ENCODE measurements around the gene PCSK4.
"Not testable (repeated sequence)": the region's sequence is repeated elsewhere in the genome, so short reads cannot be mapped to it uniquely, and the experiment has no call there.

Gene PCSK4

DNA sequence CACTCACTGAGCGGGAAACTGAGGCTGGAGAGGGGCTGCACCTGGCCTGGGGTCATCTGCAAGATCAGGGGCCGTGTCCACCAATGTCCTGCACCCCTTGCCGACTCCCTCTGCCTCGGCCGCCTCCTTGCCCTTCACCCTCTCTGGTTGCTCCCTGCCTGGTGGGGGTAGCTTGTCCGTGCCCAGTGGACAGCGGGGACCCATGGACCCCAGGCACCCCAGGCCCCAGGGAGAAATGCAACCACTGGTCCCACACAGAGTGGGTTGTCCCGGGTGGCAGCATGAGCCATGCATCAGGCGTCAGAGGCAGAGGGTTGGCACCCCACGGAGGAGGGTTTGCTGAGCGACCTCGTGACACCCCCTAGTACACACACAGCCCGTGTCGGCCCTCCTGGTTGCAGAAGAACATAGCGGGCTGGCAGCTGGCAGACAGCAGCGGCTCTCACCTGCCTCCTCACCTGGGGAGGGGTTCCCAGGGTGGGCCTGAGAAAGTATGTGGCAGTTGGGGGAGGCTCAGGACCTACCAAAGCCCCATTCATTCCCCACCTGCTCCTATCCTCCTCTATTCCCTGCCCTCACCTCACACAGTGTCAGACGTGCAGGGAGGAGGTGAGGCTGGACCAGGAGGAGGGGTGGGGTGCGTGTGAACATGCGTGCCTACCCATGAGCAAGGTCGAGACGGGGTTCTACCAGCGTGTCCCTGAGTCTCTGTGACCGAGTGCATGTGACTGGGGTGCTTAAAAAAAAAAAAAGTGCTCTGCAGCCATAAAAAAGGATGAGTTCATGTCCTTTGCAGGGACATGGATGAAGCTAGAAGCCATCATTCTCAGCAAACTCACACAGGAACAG lies 14.0 kb upstream of the PCSK4 start:
- DNase-seq (ENCODE audit: low spot score): no peak

DNA sequence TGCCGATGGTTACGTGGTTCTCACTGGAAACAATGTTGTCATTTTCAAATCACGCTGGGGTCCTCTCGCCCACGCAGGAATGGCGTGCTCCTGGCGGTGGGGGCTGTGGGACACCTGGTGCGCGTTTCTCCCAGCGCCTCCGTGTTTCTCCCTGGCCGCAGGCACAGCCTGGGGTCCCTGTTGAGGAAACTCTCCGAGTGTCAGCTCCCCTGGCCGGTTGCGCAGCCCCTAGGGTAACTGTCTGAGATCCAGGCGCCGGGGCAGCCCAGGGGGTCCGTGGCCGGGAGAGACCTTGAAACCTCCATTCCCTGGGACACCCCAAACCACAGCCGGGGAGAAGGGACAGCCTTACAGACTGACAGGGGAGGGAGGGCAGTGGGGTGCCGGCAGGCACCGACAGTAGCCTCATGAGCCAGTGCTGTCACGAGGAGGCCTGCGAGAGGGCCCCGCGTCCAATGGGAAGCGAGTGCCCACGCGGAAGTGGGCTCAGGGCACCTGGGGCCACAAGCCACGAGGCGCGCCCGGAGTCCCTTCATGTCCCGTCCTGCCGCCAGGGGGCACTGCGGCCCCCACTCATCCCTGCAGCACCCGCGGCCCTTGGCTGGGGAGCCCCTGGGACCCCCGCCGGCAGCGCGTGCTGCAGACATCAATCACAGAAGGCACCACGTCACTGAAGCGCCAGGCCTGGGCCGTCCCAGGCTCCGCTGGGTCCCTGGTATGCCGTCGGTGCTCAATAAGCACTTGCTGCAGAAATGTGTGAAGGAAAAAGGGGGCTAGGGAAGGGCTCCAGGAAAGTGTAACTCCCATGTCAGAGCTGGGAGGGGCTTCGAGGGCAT lies 13.2 kb upstream of the PCSK4 start:
- peak; percentile 68 for DNase-seq (ENCODE audit: low spot score)

DNA sequence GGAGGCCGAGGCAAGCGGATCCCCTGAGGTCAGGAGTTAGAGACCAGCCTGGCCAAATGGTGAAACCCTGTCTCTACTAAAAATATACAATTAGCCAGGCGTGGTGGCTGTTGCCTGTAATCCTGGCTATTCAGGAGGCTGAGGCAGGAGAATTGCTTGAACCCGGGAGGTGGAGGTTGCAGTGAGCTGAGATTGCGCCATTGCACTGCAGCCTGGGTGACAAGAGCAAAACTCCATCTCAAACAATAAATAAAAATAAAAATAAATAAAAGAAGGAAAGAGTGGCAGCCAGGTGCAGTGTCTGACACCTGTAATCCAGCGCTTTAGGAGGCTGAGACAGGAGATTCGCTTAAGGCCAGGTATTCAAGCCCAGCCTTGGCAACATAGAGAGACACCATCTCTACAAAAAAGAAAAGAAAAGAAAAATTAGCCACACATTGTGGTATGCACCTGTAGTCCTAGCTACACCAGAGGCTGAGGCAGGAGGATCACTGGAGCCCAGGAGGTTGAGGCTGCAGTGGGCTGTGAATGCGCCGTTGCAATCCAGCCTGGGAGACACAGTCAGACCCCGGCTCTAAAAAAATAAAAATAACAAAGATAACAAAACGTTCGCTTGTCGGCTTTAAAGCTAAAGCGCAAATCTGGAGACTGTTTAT lies 12.4 kb upstream of the PCSK4 start:
- no peak for DNase-seq (ENCODE audit: low spot score)

DNA sequence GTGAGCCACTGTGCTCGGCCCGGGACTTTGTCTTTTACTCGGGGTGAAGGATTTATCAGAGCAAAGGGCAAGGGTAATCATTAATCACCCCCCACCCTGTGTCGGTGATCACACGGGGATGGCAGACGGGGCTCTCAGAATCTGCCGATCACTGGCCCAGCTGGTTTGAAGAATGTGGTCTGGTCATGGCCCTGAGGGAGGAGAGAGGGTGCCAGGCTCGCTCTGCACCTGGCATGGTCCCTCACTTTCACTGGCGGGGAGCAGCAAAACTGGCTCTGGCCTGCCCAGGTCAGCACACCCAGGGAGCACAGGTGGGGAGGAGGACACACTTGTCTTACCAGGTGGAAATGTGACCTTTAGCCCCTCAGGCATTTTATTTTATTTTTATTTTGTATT lies 11.0 kb upstream of the PCSK4 start:
- no peak for DNase-seq (ENCODE audit: low spot score)

DNA sequence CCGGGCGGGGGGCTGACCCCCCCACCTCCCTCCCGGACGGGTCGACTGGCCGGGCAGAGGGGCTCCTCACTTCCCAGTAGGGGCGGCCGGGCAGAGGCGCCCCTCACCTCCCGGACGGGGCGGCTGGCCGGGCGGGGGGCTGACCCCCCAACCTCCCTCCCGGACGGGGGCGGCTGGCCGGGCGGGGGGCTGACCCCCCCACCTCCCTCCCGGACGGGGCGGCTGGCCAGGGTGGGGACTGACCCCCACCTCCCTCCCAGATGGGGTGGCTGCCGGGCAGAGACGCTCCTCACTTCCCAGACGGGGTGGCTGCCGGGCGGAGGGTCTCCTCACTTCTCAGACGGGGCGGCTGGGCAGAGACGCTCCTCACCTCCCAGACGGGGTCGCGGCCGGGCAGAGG lies 9.1 kb upstream of the PCSK4 start:
- DNase-seq (ENCODE audit: low spot score): not testable (repeated sequence)

DNA sequence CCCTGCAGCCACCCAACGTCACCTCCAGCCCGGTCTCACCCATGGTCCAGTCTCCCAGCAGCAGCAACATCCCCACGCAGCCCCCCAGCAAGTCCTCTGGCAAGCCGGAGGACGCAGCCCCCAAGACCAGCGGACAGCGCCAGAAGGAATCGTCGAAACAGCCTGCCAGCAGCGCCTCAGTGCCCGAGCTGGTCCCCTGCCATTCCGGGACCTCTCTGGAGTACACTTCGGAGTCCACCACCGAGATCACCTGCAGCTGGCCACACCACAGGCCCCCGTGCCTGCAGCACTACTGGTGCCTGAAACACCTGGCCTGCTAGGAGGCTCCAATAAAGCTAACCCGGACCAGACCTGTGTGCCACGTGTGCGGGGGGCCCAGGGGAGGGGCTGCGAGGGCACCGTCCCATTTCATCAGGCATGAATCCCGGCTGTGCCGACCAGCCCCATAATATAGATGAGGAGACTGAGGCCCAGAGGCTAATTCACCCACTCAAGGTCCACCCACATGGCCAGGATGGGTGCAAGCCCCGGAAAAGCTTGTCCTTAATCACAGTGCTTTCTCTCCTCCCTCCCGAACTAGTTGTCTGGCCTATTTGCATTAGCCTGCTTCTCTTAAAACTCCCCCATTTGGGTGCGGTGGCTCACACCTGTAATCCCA lies 7.6 kb upstream of the PCSK4 start:
- no peak for DNase-seq (ENCODE audit: low spot score)

DNA sequence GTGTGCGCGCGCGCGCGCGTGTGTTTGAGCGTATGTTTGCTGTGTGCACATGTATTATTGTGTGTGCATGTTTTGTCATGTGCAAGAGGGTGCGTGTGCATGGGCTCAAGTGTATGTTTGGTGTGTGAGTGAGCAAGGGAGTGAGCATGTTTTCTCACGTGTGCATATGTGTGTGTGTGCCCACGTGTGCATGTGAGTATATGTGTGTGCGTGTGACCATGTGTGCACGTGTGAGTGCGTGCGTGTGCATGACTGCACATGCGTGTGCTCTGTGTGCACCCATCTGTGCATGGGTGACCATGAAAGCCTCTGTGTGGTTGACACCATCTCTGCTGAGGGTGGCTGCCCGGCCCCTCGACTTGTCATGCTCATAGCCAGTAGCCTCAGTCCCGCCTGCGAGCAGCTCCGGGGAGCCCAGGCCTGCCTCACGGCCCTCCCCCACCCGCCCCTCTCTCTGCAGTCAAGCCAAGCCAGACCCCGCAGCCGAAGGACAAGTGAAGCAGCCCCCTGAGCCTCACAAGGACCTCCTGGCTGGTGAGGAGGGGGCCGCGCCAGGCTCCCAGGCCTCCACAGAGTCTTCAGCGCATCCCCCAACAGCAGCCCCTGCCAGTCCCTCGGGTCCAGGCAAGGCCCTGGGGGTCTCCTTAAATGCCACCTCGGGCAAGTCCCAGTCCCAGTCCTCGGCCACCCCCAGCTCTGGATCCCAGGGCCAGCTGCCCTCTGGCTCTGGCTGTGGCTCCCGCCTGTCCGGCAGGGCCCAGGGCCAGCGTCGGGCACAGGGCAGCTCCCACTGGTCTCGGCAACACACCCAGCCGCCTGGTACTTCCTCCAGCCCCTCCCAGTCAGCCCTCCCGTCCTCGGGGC lies 6.8 kb upstream of the PCSK4 start:
- DNase-seq (ENCODE audit: low spot score): no peak

DNA sequence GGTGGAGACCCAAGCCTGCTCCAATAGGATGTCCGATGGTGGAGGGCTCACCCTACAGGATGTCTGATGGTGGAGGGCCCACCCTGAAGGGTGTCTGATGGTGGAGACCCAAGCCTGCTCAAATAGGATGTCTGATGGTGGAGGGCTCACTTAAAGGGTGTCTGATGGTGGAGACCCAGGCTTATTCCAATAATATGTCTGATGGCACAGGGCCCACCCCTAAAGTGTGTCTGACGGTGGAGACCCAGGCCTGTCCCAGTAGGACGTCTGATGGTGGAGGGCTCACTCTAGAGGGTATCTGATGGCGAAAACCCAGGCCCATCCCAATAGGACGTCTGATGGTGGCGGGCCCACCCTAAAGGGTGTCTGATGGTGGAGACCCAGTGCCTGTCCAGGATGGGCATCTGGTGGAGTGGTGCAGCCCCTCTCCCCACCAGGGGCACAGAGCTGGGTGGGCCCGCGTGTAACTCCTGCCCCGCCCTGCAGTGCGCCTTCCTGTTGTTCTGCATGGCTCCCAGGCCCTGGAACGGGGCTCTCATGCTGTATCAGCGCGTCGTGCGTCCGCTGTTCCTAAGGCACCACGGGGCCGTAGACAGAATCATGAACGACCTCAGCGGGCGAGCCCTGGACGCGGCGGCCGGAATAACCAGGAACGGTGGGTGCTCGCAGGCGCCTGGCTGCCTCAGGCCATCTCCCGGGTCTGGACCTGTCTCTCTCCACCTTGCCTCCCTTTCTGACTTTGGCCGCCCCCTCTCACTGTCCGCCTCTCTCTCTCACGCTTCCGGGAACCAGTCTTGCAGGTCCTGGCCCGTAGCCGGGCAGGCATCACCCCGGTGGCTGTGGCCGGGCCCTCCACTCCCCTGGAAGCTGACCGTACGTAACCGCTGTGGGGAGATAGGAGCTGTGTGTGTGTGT lies 5.9 kb upstream of the PCSK4 start:
- DNase-seq (ENCODE audit: low spot score): no peak

DNA sequence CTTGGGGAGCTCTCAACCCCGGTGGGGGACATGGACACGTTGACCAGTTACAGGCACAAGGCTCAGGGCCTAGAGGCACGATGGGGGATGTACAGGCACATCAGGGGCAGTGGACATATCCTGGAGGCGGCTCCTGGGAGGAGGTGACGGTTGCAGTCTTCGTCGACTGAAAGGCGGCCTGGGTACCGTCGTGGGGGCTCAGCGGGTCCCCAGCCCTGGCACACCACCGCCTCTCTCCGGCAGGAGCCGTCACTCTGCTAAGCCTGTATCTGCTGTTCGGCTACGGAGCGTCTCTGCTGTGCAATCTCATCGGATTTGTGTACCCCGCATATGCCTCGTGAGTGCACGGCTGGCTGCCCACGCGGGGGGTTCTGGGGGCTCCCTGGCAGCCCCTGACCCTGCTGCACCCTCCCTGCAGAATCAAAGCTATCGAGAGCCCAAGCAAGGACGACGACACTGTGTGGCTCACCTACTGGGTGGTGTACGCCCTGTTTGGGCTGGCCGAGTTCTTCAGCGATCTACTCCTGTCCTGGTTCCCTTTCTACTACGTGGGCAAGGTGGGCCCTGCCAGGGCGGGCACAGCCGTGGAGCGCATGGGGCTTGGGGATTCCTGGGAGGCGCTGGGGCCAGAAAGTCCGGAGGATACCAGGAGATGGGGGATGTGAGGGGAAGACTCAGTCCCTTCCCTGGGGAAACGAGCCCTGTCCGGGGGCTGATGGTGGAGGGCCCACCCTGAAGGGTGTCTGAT lies 5.1 kb upstream of the PCSK4 start:
- DNase-seq (ENCODE audit: low spot score): no peak

DNA sequence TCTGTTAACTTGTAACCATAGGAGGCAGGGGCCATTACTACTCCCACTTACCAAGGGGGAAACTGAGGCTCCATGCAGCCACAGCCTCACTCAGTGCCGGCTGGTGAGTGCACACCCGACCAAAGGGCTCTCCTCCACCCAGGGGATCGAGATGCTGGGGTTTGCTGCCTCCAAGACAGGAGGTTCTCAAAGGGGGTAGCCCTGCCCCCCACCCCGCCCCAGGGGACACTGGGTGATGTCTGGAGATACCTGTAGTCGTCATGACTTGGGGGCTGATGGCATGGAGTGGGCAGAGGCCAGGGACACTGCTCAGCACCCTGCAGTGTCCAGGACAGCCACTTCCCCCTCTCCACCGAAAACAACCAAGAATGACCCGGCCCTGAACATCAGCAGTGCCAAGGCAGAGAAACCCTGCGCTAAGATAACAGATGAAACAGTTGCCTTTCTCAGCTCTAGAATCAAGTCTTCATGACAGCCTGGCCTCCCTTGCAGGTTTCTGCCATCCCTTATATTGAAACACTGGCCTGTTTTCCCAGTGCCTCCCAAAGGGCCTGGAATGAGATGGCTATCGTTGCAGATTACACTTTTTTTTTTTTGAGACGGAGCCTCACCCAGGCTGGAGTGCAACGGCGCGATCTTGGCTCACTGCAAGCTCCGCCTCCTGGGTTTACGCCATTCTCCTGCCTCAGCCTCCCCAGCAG lies 4.1 kb upstream of the PCSK4 start:
- no peak for DNase-seq (ENCODE audit: low spot score)

DNA sequence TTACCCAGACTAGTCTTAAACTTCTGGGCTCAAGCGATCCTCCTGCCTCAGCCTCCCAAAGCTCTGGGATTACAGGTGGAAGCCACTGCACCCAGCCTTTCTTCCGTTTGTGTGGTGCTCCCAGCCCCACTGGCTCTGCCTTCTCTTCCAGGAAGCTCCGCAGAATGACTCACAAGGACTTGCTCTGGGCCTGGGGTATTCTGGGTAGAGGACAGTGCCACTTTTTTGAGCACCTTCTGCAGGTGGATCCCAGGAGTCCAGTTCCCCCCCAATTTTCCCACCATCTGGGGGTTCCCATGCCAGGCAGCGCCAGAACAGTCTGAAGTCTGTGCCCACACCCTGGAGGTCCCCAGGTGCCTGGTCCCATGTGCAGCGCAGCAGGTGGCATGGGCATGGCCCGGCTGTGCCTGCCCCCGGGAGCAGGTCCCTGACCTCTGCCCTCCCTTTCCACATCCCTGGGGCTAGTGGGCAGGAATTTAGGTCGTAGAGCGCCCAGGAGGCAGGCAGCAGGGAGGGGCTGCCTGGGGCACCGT lies 2.4 kb upstream of the PCSK4 start:
- no peak for DNase-seq (ENCODE audit: low spot score)

DNA sequence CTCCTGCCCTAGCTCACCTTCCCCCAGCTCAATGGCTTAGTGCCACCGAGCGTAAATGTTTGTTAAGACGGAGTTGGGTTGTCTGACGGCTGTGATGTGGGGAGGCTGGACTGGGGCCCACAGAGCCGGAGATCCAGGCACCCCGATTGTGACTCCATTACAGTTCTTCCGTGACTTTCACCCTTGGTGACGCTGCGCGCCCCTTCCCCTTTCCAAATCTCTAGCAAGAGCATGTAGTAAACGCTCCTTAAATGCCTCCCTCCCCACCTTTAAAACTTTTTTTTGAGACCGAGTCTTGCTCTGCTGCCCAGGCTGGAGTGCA lies 1.7 kb upstream of the PCSK4 start:
- DNase-seq (ENCODE audit: low spot score): no peak

DNA sequence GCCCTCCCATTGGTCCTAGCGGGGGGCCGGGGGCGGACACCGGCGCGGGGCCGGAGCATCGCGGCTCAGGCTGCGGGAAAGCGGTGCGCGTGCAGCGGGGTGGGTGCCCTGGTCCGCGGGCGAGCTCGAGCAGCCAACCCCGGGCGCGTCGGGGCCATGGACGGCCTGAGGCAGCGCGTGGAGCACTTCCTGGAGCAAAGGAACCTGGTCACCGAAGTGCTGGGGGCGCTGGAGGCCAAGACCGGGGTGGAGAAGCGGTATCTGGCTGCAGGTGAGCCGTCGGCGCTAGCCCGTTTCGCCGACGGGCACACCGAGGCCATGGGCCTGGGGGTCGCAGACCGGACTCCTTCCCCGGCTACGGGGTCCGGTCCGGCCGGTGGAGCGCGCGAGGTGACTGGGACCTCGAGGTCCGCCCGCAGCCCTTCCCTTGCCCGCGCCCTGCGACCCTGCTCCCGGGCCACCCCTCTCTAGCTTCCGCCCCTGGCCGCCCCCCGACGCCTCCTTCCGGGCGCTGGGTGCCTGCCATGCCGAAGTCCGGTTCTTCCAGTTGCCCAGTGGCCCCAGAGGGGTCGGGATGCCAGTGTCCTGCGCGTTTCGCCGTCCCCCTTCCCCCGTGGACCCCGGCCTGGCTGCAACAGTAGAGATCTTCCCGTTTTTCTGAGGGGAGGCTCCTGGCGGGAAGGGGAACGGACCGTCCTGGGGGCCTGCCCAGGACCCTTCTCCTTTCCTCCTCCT lies 1.1 kb upstream of the PCSK4 start, which contains the start of gene REEP6:
Gene REEP6, plus strand, starts transcription at position 68 of the 735 bp plus-strand sequence. Its CDS starts 89 bp downstream, at position 157.
- no peak for DNase-seq (ENCODE audit: low spot score)

DNA sequence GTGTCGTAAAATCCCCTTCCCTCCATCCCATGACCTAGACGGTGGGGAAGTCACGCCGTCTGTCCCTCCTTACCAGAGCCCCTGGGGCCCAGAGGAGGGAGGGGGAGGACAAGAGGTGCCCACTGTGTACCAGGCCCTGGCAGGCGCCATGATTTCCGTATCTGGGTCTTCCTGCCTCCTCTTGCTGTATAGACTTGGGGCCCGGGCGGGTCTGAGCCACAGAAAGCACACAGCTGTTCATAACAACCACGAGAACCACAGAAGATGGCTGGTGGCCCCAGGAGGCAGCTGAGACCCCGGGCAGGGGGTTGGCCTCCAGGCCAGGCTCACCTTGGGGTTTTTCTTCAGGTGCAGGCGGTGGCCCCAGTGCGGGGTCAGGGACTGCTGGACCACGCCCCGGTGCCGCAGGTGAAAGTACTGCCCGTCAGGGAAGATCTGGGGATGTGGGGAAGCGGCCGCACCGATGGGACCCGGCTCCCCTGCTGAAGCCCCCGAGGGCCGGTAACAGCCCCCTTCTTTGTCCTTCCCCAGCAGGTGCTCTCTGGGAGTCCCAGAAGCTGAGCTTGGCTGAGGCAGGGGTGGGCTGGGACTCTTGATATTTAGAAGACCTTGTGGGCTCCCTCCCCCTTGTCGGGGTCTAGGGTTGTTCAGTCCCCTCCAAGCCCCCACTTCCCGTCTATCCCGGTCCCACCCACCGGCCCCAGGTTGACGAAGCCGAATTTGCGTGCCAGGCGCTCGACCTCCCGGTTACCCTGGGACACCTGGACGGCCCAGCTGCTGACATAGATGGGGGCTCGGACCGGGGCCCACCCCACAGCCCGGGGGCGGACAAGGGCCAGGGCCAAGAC lies 463 bp downstream of the PCSK4 start:
- DNase-seq (ENCODE audit: low spot score): peak; percentile 54

DNA sequence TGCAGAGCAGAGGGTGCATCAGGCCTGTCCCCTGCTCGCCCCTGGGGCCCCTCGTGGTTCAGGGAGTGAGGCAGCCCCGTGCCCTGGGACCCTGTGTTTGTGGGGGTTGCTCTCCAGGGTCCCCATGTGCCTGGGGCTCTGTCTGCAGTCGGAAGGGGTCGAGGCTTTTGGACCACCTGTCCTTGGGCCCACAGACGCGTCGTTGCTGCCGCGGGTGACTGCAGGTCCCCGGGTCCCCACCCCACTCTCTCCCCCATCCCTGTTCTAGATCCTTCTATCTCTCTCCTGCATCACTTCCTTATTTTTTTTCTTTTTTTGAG lies 1.9 kb downstream of the PCSK4 start:
- no peak for DNase-seq (ENCODE audit: low spot score)

DNA sequence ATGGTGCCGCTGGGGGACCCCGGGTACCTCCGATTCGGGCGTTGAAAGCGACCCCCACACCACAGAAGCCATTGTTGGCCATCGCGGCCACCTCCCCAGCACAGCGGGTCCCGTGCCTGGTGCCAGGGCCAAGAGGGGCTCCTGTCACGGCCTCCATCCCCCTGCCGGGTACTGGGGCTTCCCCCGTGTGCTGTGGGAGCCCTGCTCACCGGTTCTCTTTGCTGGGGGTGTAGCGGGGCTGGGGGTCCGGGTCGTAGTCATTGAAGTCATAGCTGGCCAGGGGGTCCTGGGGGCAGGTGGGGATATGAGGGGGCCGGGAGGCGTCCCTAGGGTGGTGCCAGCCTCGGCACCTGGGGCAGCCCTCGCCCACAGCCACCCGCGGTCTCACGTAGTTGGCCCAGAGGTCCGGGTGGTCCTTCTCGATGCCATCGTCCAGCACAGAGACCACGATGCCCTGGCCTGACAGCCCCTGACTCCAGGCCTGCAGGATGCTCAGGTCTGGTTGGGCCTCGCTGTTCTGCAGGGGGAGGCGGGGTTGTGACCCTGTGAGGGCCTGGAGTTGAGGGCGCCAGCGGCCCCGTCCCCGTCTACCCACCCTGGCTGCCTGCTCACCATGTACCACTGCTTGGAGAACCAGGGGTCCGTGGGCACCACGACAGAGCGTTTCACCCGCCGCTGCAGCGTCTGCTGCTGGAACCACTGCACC lies 2.4 kb downstream of the PCSK4 start:
- DNase-seq (ENCODE audit: low spot score): no peak

All from iPS-NIHi11 (cell line).